HG03565 (cell line): ENCODE results near the gene FASN.

Source experiments
- ATAC-seq: cut with Tn5 transposase; IDR thresholded peaks from one replicate; pipeline ENCODE4 v1.9.1; 2021; ENCODE audit warnings: mild to moderate bottlenecking, moderate library complexity; ENCODE audit not compliant: unreplicated experiment

The FASN gene

DNA sequence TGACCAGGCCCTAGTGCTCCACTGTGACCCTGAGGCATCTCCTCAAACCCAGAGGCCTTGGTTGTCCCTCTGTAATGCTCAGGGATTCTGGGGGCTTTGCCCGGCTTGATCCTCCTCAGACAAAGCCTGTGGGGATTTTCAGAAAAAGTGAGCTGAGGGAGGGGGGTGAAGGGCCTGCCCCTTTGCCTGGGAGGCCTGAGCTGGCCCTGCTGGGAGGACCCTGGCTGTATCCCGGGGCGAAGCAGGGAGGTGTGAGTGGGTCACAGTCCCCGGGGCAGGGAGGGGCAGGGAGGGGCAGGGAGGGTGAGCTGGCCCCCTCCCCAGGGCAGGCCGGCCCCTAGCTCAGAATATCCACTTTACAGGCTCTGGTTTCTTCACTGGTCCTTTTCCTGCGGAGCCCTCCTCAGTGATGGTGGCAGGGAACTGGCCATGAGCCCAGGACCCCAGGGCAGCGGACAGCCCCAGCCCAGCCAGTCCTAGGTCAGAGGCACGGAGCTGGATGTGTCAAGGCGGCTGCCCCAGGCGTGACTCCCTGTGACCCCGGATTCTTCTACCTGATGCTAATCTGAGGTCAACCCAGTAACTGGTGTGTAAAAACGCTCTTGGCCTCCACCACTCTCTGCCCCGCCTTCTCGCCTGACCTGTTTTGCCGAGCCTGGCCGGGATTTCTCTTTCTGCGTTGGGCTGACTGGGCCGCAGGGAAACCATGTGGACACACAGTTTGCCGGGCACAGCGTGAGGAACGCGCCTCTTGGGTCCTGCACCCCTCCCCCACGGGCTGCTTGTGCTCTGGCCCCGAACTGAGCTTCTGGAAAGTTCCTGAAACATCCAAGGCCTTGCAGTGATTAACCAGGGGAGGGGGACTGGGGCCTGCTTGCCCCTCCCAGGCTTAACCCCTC, 5.8 kb upstream of the FASN start:
- ATAC-seq = no peak

GRCh38 chr17:82101767-82102679, 4.0 kb upstream of the FASN start:
- no peak for ATAC-seq

GRCh38 chr17:82101301-82101715, 3.3 kb upstream of the FASN start:
- no peak for ATAC-seq

DNA sequence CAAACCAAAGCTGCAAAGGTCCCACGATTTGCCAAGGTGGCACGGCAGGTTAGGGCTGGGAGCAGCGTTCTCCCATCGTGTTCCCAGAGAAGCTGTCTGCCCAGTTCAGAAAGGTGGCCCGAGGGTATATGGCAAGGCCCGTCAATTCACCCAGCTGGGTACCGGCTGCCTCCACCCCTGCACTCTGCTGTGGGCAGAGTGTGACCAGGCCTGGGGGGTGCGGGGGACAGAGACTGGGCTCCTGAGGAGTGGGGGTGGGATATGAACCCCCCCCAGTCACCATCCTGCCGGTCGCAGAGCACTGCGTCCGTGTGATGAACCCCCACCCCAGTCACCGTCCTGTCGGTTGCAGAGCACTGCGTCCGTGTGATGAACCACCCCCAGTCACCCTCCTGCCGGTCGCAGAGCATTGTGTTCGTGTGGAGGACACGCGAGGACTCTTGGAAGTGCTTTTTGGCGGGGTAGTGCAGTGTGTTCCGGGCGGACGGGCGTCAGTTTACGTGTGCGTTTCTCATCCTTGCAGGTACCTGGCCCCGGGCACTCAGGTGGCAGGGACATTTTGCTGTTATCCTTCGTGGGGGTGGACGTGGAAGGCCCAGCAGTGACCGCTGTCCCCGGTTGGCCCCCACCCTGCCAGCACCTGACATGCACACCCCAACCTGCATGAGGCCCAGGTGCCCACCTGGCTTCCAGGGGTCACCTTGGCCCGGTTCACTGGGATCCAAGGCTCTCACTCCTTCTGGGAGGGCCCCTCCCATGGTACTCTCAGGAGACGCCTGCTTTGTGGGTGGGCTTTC, 2.7 kb upstream of the FASN start:
- no peak for ATAC-seq

DNA sequence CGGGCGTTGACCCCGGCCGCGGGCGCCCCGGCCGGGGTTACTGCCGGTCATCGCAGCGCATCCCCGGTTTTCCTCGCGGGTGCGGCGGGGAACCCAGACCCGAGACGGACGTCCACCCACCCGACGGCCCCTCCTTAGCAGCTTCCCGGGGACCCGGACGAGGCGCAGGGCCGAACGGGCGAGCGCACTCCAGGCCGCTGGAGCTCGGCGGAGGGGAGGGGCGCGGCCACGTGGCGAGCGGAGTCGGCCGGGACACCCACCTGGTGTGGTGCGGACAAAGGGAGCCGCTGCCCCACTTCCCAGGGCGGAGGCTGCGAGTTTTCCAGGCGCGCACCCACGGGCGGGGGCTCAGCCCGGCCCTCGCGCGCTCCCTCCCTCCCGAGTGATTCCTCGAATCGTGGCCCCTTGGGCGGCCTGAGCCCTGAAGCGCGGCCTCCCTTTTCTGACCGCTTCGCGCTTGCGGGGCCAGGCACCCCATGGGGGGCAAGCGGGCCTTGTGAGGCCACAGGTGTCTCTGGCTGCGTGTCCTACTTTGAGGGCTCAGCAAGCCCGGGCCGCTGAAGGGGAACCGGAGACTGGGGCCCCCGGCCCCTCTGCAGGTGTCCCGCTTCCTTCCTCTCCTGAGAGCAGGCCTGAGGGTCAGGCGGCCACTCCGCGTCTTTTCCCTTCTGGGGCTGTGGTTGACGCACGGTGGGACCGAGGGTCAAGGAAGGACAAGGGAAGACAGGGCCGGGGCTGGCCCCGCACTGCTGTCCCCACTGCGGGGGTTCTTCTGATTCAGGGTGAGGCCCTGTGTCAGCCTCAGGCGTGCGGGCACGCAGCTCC, 1.1 kb upstream of the FASN start:
- peak; percentile 0 for ATAC-seq

- ATAC-seq = peak; percentile 15
Measured at GRCh38 chr17:82097919-82098168, 192 bp downstream of the FASN start.

GRCh38 chr17:82097184-82097918, 685 bp downstream of the FASN start:
- no peak for ATAC-seq

- ATAC-seq = no peak
Measured at GRCh38 chr17:82096709-82097183, 1.3 kb downstream of the FASN start.

- ATAC-seq = no peak
Measured at GRCh38 chr17:82095777-82096708, 2.0 kb downstream of the FASN start.

DNA sequence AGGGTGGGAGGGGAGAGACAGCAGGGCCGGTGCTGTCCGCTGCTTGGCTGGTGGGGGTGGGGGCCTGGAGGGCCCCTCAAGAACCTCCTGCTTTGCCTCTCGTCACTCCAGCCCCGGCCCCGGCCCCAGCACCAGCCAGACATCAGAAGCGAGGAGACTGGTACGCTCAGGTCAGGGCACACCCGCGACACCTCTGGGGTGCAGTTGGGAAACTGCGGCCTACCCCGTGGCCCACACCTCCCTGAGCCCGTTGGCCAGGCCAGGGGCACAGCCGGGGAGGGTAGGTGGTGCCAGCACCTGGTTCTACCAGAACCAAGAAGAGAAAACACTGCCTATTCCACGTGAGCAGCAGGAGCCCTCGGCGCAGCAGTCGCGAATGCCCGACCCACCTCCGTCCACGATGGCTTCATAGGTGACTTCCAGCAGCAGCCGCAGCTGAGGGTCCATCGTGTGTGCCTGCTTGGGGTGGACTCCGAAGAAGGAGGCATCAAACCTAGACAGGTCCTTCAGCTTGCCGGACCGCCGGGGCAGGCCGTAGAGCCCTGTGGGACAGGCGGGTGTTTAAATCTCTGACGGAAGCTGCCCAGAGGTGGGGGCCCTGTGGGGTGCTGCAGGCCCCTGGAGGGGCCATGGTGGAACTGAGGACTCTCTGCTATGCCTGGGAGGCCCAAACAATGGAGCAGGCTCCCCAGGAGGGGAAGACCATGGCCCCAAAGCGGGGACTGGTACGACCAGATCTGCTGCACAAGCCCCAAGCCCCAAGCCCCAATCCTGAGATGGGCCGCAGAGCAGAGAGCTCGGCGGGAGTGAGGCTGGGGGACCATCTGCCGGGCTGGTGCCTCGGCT, 2.9 kb downstream of the FASN start:
- no peak for ATAC-seq

DNA sequence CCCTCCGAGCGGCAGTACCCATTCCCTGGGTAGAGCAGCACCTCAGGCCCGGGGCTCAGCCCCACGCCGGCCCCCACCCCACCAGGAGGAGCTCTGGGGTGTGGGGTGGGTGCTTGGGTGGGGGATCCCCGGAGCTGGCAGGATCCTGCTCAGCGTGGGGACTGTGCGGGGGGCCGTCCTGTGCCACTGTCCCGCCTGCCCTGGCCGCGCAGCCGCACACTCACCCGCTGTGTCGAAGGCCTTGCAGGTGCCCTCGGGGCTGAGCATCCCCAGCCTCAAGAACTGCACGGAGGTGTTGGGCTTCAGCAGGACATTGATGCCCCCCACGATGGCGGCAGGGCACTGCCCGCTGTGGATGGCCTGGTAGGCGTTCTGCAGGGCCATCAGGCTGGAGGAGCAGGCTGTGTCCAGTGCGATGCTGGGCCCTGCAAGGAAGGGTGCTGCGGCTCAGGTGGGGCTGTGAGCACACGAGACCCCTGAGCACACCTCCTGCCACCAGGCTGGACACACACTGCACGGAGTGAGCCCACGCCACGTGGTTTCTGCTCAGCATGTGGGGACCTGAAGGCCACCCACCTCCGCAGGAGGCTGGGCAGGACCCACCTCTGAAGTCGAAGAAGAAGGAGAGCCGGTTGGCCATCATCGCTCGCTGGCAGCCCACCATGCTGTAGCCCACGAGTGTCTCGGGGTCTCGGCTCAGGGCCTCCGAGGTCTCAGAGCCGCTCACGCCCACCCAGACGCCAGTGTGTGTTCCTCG, 4.9 kb downstream of the FASN start:
- ATAC-seq = no peak

DNA sequence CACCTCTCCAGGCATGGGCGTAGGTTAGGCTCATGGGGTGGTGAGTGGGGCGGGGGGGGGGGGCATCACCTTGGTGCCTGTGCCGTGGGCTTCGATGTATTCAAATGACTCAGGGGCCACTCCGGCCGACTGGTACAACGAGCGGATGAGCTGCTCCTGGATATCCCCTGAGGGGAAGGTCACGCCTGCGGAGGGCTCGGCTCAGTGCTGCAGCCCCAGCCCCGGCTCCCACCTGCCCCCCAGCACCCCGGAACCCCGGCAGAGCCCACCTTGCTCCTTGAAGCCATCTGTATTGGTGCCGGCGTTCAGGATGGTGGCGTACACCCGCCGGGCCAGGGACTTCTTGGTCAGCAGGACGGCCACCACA, 5.4 kb downstream of the FASN start:
- no peak for ATAC-seq

- no peak for ATAC-seq
Measured at GRCh38 chr17:82092094-82092586, 5.9 kb downstream of the FASN start.

GRCh38 chr17:82091264-82092066, 6.6 kb downstream of the FASN start:
- no peak for ATAC-seq

DNA sequence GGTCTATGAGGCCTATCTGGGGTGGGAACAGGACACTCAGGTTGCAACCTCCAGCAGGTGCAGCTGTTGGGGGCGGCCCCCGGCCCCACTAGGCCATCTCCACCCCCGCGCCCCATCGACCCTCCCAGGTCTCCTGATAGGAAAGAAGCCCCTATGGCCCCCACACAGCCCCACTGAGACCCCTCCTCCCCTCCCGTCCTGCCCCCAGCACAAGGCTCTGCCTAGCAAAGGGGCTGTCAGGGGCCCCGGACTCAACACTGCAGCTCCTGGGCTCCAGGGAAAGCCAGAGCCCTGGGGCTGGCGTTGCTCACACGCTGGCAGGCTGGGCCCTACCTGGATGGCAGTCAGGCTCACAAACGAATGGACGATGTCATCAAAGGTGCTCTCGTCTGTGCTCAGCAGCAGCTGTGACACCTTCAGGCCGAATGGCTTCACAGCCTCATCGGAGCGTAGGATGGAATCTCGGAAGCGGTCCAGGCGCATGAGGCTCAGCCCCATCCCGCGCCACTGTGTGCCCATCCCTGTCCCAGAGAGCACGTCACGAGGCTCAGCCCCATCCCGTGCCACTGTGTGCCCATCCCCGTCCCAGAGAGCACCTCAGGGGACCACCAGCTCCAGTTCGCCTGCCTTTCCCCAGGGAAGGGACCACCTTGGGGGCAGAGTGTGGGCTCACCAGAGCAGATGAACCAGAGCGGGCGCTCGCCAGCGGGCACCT, 7.3 kb downstream of the FASN start:
- ATAC-seq = no peak
